Choroid plexus epithelial cell (primary cell): Measurements from ENCODE around the gene PRKCA.
"Not testable (repeated sequence)": the region's sequence is repeated elsewhere in the genome, so short reads cannot be mapped to it uniquely, and the experiment has no call there.

Experiments
- DNase-seq: peaks from one replicate; pipeline ENCODE4 v3.0.0-alpha.2; 2010; ENCODE audit warnings: low read depth
- H3K4me3 ChIP-seq: 2 replicates; pipeline ENCODE4 v1.5.1; 2011; ENCODE audit warnings: low read depth, mild to moderate bottlenecking, control low read depth, low read length, moderate library complexity
- CTCF ChIP-seq: conservative IDR thresholded peaks from 2 replicates; pipeline ENCODE4 v1.5.1; 2011; ENCODE audit warnings: low read depth, mild to moderate bottlenecking, control low read depth, inconsistent platforms, low read length, moderate library complexity

PRKCA gene

GRCh38 chr17:66477615-66478283 lies 175.3 kb downstream of the PRKCA start:
- no peak for TF ChIP-seq CTCF
- DNase-seq = no peak
- no peak overlapping the region for H3K4me3 ChIP-seq

DNA sequence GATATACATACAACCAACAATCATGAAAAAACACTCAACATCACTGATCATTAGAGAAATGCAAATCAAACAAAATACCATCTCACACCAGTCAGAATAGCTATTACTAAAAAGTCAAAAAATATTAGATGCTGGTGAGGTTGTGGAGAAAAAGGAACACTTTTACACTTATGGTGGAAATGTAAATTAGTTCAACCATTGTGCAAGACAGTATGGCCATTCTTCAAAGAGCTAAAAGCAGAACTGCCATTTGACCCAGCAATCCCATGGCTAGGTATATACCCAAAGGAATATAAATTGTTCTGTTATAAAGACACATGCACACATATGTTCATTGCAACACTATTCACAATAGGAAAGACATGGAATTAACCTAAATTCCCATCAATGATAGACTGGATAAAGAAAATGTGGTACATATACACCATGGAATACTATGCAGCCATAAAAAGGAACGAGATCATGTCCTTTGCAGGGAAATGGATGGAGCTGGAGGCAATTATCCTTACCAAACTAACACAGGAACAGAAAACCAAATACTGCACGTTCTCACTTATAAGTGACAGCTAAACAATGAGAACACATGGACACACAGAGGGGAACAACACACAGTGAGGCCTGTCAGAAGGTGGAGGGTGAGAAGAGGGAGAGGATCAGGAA lies 176.9 kb downstream of the PRKCA start:
- DNase-seq, H3K4me3 ChIP-seq: not testable (repeated sequence)

- no peak for DNase-seq
- TF ChIP-seq CTCF = no peak
- H3K4me3 ChIP-seq = no peak overlapping the region
Measured at GRCh38 chr17:66480243-66480642, 177.8 kb downstream of the PRKCA start.

DNA sequence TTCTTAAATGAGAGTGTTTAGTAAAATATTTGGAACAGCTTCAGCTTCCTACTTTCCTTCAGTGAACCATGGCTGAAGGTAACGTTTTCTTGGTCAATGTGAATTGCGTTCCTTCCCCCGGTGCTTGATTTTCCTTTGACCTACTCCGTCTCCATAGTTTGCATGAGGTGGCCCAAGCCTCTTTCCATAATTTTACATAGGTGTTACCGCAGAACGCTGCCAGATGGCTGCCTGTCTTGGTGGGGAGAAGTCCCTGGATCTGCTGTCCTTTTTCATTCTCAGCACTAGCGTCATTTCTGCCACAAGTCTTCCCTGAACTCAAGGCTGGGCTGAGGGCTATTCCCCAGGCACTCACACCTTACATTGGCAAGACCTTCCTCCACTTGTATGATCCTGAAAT lies 178.4 kb downstream of the PRKCA start:
- no peak for TF ChIP-seq CTCF
- H3K4me3 ChIP-seq = no peak overlapping the region
- DNase-seq = no peak

GRCh38 chr17:66481271-66481670 lies 178.9 kb downstream of the PRKCA start:
- DNase-seq = no peak
- H3K4me3 ChIP-seq = no peak overlapping the region
- no peak for TF ChIP-seq CTCF

GRCh38 chr17:66483906-66484305 lies 181.5 kb downstream of the PRKCA start:
- no peak for DNase-seq
- no peak overlapping the region for H3K4me3 ChIP-seq
- no peak for TF ChIP-seq CTCF

- TF ChIP-seq CTCF = no peak
- DNase-seq = peak; percentile 56
- H3K4me3 ChIP-seq = no peak overlapping the region
Measured at GRCh38 chr17:66485309-66485947, 183.0 kb downstream of the PRKCA start.
